ENCODE results near the gene SPATA46. TPM values are rescaled to one million over a fixed set of nuclear protein-coding genes. Genes with fewer than 3 reads are reported as not detected.

The SPATA46 gene
- total and polyA plus RNA-seq, 9 donors, result not detected

GRCh38 chr1:162398999-162399580 lies 22.4 kb upstream of the SPATA46 start:
- H3K4me3 ChIP-seq, result no peak overlapping the region
- H3K27ac ChIP-seq, result no peak overlapping the region
- WGBS, 3 donors, result 70 to 82% (median 79%) methylated on average over 8 of the region's 8 CpGs
- H3K9me3 ChIP-seq, result no peaks in the 10 kb centered on the region
- TF ChIP-seq POLR2A (IDR thresholded peaks at IDR 0.05), result no peak
- TF ChIP-seq EP300 (IDR thresholded peaks at IDR 0.05), result no peak
- TF ChIP-seq, protein P1, sequence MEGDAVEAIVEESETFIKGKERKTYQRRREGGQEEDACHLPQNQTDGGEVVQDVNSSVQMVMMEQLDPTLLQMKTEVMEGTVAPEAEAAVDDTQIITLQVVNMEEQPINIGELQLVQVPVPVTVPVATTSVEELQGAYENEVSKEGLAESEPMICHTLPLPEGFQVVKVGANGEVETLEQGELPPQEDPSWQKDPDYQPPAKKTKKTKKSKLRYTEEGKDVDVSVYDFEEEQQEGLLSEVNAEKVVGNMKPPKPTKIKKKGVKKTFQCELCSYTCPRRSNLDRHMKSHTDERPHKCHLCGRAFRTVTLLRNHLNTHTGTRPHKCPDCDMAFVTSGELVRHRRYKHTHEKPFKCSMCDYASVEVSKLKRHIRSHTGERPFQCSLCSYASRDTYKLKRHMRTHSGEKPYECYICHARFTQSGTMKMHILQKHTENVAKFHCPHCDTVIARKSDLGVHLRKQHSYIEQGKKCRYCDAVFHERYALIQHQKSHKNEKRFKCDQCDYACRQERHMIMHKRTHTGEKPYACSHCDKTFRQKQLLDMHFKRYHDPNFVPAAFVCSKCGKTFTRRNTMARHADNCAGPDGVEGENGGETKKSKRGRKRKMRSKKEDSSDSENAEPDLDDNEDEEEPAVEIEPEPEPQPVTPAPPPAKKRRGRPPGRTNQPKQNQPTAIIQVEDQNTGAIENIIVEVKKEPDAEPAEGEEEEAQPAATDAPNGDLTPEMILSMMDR (IDR thresholded peaks at IDR 0.05), result no peak
- intact Hi-C loops (cut with DNase I), result loop anchor here in 2 of 4 donors (10.0 kb wide), 1 partner anchor 604 kb away; no protein-coding TSS in a partner anchor
- no peaks in the 10 kb centered on the region for H3K36me3 ChIP-seq
- no peaks in the 10 kb centered on the region for H3K4me1 ChIP-seq (ENCODE audit: insufficient read depth)
- no peaks in the 10 kb centered on the region for H3K27me3 ChIP-seq
- DNase-seq, result no peak

DNA sequence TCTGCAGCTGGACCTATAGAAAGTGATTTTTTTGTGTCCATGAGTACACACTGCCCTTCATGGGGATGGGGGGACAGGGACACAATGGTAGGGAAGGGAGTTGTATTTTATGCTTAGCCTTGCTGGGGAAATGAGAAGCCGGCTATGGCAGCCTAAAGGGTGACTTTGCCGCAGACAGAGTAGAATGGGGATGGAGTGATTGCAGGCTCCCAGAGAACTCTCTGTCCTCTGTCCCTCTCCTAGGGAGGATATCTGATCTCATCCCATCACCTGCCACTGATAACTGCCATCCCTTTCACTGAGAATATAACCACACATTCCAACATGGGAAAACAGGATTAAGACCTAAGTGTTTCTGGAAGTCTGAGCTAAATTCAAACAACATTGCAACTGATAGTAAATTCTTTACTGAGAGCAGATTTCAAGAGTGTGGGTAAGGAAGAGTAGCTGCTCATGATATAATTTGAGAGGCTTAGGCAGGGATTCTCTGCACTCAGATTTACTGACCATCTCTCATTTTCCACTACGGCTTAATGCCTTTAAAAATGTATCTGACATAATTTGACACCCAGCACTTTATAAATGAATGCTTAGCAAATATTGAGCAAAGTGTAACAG lies 21.4 kb upstream of the SPATA46 start:
- Histone ChIP-seq H3K27me3 (no peaks in the 10 kb centered on the region), H3K9me3 (no peaks in the 10 kb centered on the region), H3K4me1 (ENCODE audit: insufficient read depth) (no peaks in the 10 kb centered on the region), H3K4me3 (no peak overlapping the region), H3K36me3 (no peaks in the 10 kb centered on the region), H3K27ac (no peak overlapping the region)
- no peak for DNase-seq
- intact Hi-C loops (cut with DNase I), result loop anchor here in 2 of 4 donors (10.0 kb wide), 1 partner anchor 603 kb away; no protein-coding TSS in a partner anchor
- 54 to 65% (median 60%) methylated on average over 3 of the region's 3 CpGs for WGBS, 3 donors
- TF ChIP-seq, protein P1 (IDR thresholded peaks at IDR 0.05), result no peak
- TF ChIP-seq POLR2A (IDR thresholded peaks at IDR 0.05), result no peak
- no peak for TF ChIP-seq EP300 (IDR thresholded peaks at IDR 0.05)

DNA sequence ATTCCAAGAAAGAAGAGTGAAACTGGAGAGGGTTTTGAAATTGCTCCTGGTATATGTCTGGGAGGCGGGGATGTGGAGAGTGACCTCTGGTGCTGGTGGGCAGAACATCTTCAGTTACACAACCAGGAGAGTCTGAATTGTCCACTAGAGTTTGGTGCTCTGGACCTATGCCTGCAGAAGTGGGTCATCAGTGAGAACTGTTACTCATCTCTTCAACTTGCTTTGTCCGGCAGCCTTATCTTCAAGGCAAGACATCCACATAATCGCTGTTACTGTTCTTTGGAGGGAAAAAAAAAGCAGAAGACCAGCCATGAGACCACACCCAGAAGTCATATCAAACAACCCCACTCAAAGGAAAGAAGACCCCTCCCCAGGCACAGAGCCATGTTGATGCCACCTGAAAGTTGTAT lies 20.4 kb upstream of the SPATA46 start:
- Histone ChIP-seq H3K27me3 (no peaks in the 10 kb centered on the region), H3K9me3 (no peaks in the 10 kb centered on the region), H3K36me3 (no peaks in the 10 kb centered on the region), H3K27ac (no peak overlapping the region), H3K4me3 (no peak overlapping the region), H3K4me1 (ENCODE audit: insufficient read depth) (no peaks in the 10 kb centered on the region)
- intact Hi-C loops (cut with DNase I), result loop anchor here in 2 of 4 donors (10.0 kb wide), 1 partner anchor 602 kb away; no protein-coding TSS in a partner anchor
- WGBS, 3 donors, result 68 to 82% (median 69%) methylated on average over 3 of the region's 3 CpGs
- no peak for DNase-seq
- TF ChIP-seq, protein P1 (IDR thresholded peaks at IDR 0.05), result no peak
- TF ChIP-seq POLR2A (IDR thresholded peaks at IDR 0.05), result no peak
- no peak for TF ChIP-seq EP300 (IDR thresholded peaks at IDR 0.05)

DNA sequence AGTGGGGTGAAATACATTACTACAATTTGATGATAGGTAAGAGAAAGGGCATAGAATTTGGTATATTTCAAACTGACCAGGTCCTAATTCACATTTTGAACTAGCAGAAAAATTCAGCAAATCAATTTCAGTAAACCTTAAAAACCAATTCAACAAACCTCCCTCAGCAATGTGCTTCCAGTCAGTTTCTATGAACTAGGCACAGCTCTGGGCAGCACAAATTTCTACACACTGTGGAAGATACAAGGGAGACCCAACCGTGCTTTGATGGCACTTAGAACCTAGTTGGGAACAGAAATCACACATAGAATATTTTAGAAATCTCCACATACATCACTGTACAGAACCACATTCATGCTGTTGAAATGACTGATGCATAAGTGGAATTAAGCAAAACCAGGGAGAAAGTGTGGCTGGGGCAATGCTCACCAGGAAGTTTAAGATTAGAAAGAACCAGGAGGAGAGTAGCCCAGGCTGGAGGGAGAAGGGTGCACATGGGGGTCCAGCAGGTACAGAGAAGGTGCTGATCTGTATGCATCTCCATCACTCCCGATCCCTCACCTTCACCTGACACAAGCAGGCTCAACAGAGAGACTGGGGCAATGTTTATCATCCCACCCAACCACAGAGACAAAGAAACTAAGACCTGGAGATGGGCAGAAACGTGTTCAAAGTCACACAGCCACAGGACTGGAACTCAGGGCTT lies 19.7 kb upstream of the SPATA46 start:
- intact Hi-C loops (cut with DNase I), result loop anchor here in 2 of 4 donors (10.0 kb wide), 1 partner anchor 602 kb away; no protein-coding TSS in a partner anchor
- TF ChIP-seq POLR2A (IDR thresholded peaks at IDR 0.05) (no peak), EP300 (IDR thresholded peaks at IDR 0.05) (no peak)
- TF ChIP-seq, protein P1 (IDR thresholded peaks at IDR 0.05), result no peak
- H3K36me3 ChIP-seq, result no peaks in the 10 kb centered on the region
- DNase-seq, result no peak
- no peaks in the 10 kb centered on the region for H3K9me3 ChIP-seq
- WGBS, 3 donors, result 80 to 88% (median 83%) methylated on average over 3 of the region's 3 CpGs
- no peaks in the 10 kb centered on the region for H3K4me1 ChIP-seq (ENCODE audit: insufficient read depth)
- H3K4me3 ChIP-seq, result no peak overlapping the region
- H3K27me3 ChIP-seq, result no peaks in the 10 kb centered on the region
- no peak overlapping the region for H3K27ac ChIP-seq
